Colonic mucosa (tissue), 4 donors: ENCODE measurements around the gene ATP5PD. TPM values are rescaled to one million over a fixed set of nuclear protein-coding genes. Genes with fewer than 3 reads are reported as not detected.
A peak's percentile ranks its signal among the peaks of the same experiment; 100 is the strongest.
"Not testable (repeated sequence)": the region's sequence is repeated elsewhere in the genome, so short reads cannot be mapped to it uniquely, and the experiment has no call there.

Experiments
- DNase-seq: peaks from one replicate; pipeline ENCODE4 v3.0.0-alpha.2; 2020
- H3K27ac ChIP-seq: fragments of 200-600 bp; one replicate; pipeline ENCODE4 v1.8.0; 2021
- H3K27me3 ChIP-seq: fragments of 200-600 bp; one replicate; pipeline ENCODE4 v1.8.0; 2021
- H3K36me3 ChIP-seq: fragments of 200-600 bp; one replicate; pipeline ENCODE4 v1.8.0; 2021
- H3K4me1 ChIP-seq: fragments of 200-600 bp; one replicate; pipeline ENCODE4 v1.8.0; 2021; ENCODE audit warnings: mild to moderate bottlenecking
- H3K4me3 ChIP-seq: fragments of 200-600 bp; one replicate; pipeline ENCODE4 v1.8.0; 2021
- H3K9ac ChIP-seq, 2 donors: one replicate each; pipeline ENCODE4 v1.7.0; 2013; ENCODE audit warnings: control low read depth in 2 of 2, low read depth in 2 of 2, low read length in 2 of 2
- H3K9me3 ChIP-seq: fragments of 200-600 bp; one replicate; pipeline ENCODE4 v1.8.0; 2021
- intact Hi-C: fragments of 100-400 bp; cut with DNase I; formaldehyde crosslinking; loops from one replicate; pipeline ENCODE4 v1.14.1; 2022
- total RNA-seq, 2 donors: library from RNA; stranded (reverse); fragmentation: NEBNext Ultra II Directional in 1 of 2; extraction: Animal tissue kit (Norgen Biotek cat#: 25700) in 1 of 2; gene quantifications; one replicate each; pipeline ENCODE4 v1.2.1, GENCODE V29; 2021
- TF ChIP-seq, protein P1 (sequence below): fragments of 200-600 bp; IDR thresholded peaks from one replicate; pipeline ENCODE4 v1.8.0; 2022; ENCODE audit warnings: antibody characterized with exemption, mild to moderate bottlenecking
- donor health status: healthy.
- donor health status: DM: no; HTN: no; CAD: no.
- donor health status: DM: no; HTN: no; CAD: no.

Gene ATP5PD
- total RNA-seq, 2 donors from 2014 or later = 302 to 371 TPM

DNA sequence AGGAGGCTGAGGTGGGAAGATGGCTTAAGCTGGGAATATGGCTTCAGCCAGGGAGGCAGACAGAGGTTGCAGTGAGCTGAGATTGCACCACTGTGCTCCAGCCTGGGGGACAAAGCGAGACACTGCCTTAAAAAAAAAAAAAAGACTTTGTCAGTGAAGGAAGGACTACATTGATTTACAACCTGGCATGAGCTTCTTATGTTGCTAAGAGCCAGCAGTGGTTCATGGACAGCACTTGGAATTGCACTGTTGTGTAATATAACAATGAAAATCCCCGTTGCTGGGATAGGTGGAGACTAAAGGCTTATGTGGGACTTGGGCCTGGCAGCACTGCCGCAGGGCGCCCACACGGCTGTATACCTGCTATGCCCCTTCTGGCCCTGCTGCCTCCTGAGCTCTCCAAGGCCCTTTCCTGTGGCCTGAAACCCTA lies 26.9 kb upstream of the ATP5PD start:
- H3K27ac ChIP-seq = peak overlapping the region; percentile 53
- no peaks in the 10 kb centered on the region for H3K9me3 ChIP-seq
- TF ChIP-seq, protein P1, sequence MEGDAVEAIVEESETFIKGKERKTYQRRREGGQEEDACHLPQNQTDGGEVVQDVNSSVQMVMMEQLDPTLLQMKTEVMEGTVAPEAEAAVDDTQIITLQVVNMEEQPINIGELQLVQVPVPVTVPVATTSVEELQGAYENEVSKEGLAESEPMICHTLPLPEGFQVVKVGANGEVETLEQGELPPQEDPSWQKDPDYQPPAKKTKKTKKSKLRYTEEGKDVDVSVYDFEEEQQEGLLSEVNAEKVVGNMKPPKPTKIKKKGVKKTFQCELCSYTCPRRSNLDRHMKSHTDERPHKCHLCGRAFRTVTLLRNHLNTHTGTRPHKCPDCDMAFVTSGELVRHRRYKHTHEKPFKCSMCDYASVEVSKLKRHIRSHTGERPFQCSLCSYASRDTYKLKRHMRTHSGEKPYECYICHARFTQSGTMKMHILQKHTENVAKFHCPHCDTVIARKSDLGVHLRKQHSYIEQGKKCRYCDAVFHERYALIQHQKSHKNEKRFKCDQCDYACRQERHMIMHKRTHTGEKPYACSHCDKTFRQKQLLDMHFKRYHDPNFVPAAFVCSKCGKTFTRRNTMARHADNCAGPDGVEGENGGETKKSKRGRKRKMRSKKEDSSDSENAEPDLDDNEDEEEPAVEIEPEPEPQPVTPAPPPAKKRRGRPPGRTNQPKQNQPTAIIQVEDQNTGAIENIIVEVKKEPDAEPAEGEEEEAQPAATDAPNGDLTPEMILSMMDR = no peak
- H3K4me3 ChIP-seq = no peak overlapping the region
- H3K36me3 ChIP-seq = no peaks in the 10 kb centered on the region
- no peak for DNase-seq
- H3K9ac ChIP-seq = peak overlapping the region; percentile 47 to 74
- no peaks in the 10 kb centered on the region for H3K27me3 ChIP-seq
- intact Hi-C loops = loop anchor here (5.0 kb wide), 1 partner anchor 34 kb away; the partner anchor contains the start of gene ARMC7
- peaks cover 17% of the 10 kb centered on the region for H3K4me1 ChIP-seq

DNA sequence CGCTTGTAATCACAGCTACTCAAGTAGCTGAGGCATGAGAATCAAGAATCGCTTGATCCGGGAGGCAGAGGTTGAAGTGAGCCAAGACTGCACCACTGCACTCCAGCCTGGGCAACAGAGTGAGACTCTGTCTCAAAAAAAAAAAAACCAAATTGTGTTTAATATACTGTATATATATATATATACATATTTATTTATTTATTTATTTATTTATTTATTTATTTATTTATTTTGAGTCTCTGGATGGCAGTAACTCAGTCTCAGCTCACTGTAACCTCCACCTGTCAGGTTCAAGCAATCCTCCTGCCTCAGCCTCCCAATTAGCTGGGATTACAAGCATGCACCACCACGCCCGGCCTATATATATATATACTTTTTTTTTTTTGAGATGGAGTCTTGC lies 26.1 kb upstream of the ATP5PD start:
- not testable (repeated sequence) for H3K27ac ChIP-seq, H3K4me3 ChIP-seq, DNase-seq, H3K36me3 ChIP-seq, H3K9me3 ChIP-seq, H3K27me3 ChIP-seq, H3K9ac ChIP-seq
- intact Hi-C loops = loop anchor here (5.0 kb wide), 1 partner anchor 34 kb away; the partner anchor contains the start of gene ARMC7
- H3K4me1 ChIP-seq = peaks cover 10% of the 10 kb centered on the region

DNA sequence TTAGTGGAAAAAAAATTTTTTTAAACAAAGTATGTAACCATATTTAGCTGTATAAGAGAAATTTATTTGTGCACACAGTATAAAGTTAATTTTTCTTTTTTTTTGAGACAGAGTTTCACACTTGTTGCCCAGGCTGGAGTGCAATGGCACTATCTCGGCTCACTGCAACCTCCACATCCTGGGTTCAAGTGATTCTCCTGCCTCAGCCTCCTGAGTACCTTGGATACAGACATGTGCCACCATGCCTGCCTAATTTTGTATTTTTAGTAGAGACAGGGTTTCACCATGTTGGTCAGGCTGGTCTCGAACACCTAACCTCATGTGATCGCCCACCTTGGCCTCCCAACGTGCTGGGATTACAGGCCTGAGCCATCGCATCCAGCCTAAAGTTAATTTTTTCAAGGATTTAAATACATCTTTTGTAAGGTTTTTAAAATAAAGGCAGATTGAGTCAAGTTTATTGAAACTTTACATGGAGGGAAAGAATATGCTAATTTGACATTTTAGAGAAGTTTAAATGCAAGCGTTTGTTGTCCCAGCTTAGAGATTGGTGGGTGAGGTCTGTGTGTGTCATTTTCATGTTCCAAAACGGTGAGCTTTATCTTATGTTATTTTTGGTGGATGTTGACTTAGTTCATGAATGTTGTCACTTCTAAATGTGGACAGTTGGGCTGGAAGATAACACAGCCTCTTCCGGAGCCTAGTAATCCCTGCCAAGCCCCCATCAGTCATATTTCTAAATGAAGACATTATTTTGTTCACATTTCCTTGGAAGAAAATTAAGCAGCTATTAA lies 24.9 kb upstream of the ATP5PD start:
- intact Hi-C loops = loop anchor here (5.0 kb wide), 1 partner anchor 36 kb away; the partner anchor contains the start of gene ARMC7
- H3K36me3 ChIP-seq = not testable (repeated sequence)

DNA sequence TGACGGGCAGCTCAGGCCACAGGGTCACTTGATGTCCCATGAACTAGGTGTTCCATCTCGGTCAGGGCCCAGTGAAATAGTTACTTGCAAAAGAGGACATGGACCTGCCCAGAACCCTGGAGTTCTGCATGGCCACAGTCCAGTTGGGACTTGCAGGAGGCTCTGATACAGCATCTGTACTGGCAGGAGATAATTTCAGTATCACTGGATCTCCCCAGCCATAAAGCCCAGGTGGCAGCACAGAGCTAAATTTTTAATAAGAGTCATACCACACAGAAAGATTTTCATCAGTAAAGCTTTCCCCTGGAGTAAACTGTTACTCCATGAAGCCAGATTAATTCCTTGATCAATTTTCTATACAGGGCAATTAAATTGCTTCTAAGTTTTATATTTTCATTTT lies 23.0 kb upstream of the ATP5PD start:
- H3K27ac ChIP-seq = no peak overlapping the region
- H3K4me1 ChIP-seq = peaks cover 7% of the 10 kb centered on the region
- H3K9me3 ChIP-seq = no peaks in the 10 kb centered on the region
- no peaks in the 10 kb centered on the region for H3K36me3 ChIP-seq
- H3K27me3 ChIP-seq = no peaks in the 10 kb centered on the region
- DNase-seq = no peak
- no peak overlapping the region for H3K9ac ChIP-seq
- TF ChIP-seq, protein P1 = peak; percentile 12
- intact Hi-C loops = loop anchor here (5.0 kb wide), 1 partner anchor 38 kb away; the partner anchor contains the start of gene ARMC7
- no peak overlapping the region for H3K4me3 ChIP-seq

More for the DNA sequence above, 24.9 kb upstream of the ATP5PD start:
- H3K4me1 ChIP-seq, H3K9me3 ChIP-seq, H3K27me3 ChIP-seq, H3K9ac ChIP-seq, H3K4me3 ChIP-seq, H3K27ac ChIP-seq, DNase-seq: not testable (repeated sequence)

DNA sequence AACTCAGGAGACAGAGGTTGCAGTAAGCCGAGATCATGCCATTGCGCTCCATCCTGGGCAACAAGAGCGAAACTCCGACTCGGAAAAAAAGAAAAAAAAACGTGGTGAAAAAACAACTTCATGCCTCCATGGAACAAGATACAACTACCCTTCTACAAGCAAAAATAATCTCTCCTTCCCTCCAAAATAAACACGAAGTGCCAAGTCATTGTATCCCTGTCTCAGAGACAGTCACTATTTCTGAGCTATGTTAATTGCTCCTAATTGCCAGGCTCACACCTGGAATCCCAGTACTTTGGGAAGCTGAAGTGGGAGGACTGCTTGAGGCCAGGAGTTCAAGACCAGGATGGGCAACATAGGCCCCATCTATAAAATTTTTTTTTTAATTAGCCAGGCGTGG lies 22.0 kb upstream of the ATP5PD start:
- H3K36me3 ChIP-seq = no peaks in the 10 kb centered on the region
- H3K9ac ChIP-seq = no peak overlapping the region
- H3K27ac ChIP-seq = no peak overlapping the region
- peaks cover 1% of the 10 kb centered on the region for H3K4me1 ChIP-seq
- no peak overlapping the region for H3K4me3 ChIP-seq
- no peaks in the 10 kb centered on the region for H3K27me3 ChIP-seq
- no peak for DNase-seq
- intact Hi-C loops = no loop called here
- TF ChIP-seq, protein P1 = no peak
- no peaks in the 10 kb centered on the region for H3K9me3 ChIP-seq

DNA sequence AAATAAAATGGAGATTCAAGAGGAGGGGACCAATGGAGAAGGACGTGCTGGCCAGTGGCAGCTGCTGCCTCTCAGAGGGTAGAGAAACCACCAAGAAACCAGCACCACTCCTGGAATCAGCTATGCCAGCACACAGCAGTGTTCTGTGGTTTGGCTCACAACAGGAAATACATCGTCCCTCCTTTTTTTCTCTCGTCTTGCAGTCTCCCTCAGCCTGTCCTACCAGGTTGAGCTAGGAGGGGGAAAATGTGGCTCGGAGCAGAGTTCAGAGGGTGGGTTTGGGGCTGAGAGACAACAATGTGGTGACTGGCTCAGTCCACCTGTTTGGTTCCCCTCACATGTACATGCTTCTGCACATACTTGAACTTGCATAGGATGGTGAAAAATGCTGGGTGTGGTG lies 21.1 kb upstream of the ATP5PD start:
- Histone ChIP-seq H3K9me3 (no peaks in the 10 kb centered on the region), H3K36me3 (no peaks in the 10 kb centered on the region), H3K4me3 (no peak overlapping the region), H3K27me3 (no peaks in the 10 kb centered on the region), H3K9ac (no peak overlapping the region), H3K27ac (no peak overlapping the region), H3K4me1 (no peaks in the 10 kb centered on the region)
- intact Hi-C loops = no loop called here
- TF ChIP-seq, protein P1 = no peak
- DNase-seq = no peak
